HG03469 (cell line): ENCODE data around the gene WASHC2A.
"Not testable (repeated sequence)": the region's sequence is repeated elsewhere in the genome, so short reads cannot be mapped to it uniquely, and the experiment has no call there.

Experiments
- ATAC-seq: cut with Tn5 transposase; IDR thresholded peaks from one replicate; pipeline ENCODE4 v1.9.1; 2021; ENCODE audit warnings: mild to moderate bottlenecking, moderate library complexity, moderate number of reproducible peaks; ENCODE audit not compliant: unreplicated experiment

The WASHC2A gene

GRCh38 chr10:50145575-50145974 is 77.8 kb downstream of the WASHC2A start:
- not testable (repeated sequence) for ATAC-seq

GRCh38 chr10:50152792-50153272 is 85.1 kb downstream of the WASHC2A start:
- ATAC-seq: no peak

- not testable (repeated sequence) for ATAC-seq
Observed at GRCh38 chr10:50157868-50158267, 90.1 kb downstream of the WASHC2A start.

GRCh38 chr10:50159856-50160255 is 92.1 kb downstream of the WASHC2A start:
- ATAC-seq: not testable (repeated sequence)

- not testable (repeated sequence) for ATAC-seq
Observed at GRCh38 chr10:50165038-50165437, 97.3 kb downstream of the WASHC2A start.

- not testable (repeated sequence) for ATAC-seq
Observed at GRCh38 chr10:50167833-50168232, 100.1 kb downstream of the WASHC2A start.

- not testable (repeated sequence) for ATAC-seq
Observed at GRCh38 chr10:50169506-50169905, 101.8 kb downstream of the WASHC2A start.

- not testable (repeated sequence) for ATAC-seq
Observed at GRCh38 chr10:50174788-50175525, 107.2 kb downstream of the WASHC2A start.
